Neural progenitor cell (in vitro differentiated cells): Measurements from ENCODE around the gene ANKRD12. TPM values are rescaled to one million over a fixed set of nuclear protein-coding genes. Genes with fewer than 3 reads are reported as not detected.

ENCODE experiments used
- DNase-seq: peaks from one replicate; pipeline ENCODE4 v3.0.0-alpha.2; 2016; ENCODE audit warnings: low spot score
- H2AFZ ChIP-seq: fragments of 200-600 bp; sonication (generic); replicated peaks from 2 replicates; pipeline ENCODE4 v1.6.1; 2016; ENCODE audit warnings: antibody characterized with exemption
- H3F3A ChIP-seq: fragments of 200-600 bp; sonication (generic); 2 replicates; pipeline ENCODE4 v1.6.1; 2016; ENCODE audit warnings: antibody characterized with exemption, low read depth
- H3K27ac ChIP-seq: fragments of 200-600 bp; sonication (generic); 2 replicates; pipeline ENCODE4 v1.5.1; 2016; ENCODE audit warnings: mild to moderate bottlenecking
- H3K27me3 ChIP-seq: fragments of 200-600 bp; sonication (generic); 2 replicates; pipeline ENCODE4 v1.6.1; 2016; ENCODE audit warnings: mild to moderate bottlenecking, moderate library complexity
- H3K36me3 ChIP-seq: fragments of 200-600 bp; sonication (generic); 2 replicates; pipeline ENCODE4 v1.5.1; 2016
- H3K4me1 ChIP-seq: fragments of 200-600 bp; sonication (generic); 2 replicates; pipeline ENCODE4 v1.6.1; 2016; ENCODE audit warnings: mixed run types
- H3K4me2 ChIP-seq: fragments of 200-600 bp; sonication (generic); 2 replicates; pipeline ENCODE4 v1.6.1; 2016
- H3K4me3 ChIP-seq: fragments of 200-600 bp; sonication (generic); 2 replicates; pipeline ENCODE4 v1.5.1; 2016
- H3K79me2 ChIP-seq: fragments of 200-600 bp; sonication (generic); 2 replicates; pipeline ENCODE4 v1.6.1; 2016; ENCODE audit warnings: low read depth
- H3K9ac ChIP-seq: fragments of 200-600 bp; sonication (generic); 2 replicates; pipeline ENCODE4 v1.6.1; 2016
- H3K9me3 ChIP-seq: fragments of 200-600 bp; sonication (generic); 2 replicates; pipeline ENCODE4 v1.5.1; 2016; ENCODE audit warnings: low read depth
- H4K20me1 ChIP-seq: fragments of 200-600 bp; sonication (generic); 2 replicates; pipeline ENCODE4 v1.6.1; 2016; ENCODE audit warnings: low read depth
- H3K27ac Mint-ChIP-seq: 3 replicates; pipeline ENCODE4 v1.8.0; 2021; ENCODE audit warnings: mixed read lengths
- H3K27me3 Mint-ChIP-seq: 2 replicates; pipeline ENCODE4 v1.8.0; 2022; ENCODE audit warnings: low read depth, mild to moderate bottlenecking, inconsistent platforms, moderate library complexity, mixed read lengths; ENCODE audit not compliant: insufficient read depth
- H3K36me3 Mint-ChIP-seq: 3 replicates; pipeline ENCODE4 v1.8.0; 2021; ENCODE audit warnings: mixed read lengths
- H3K4me1 Mint-ChIP-seq: 3 replicates; pipeline ENCODE4 v1.8.0; 2021; ENCODE audit warnings: mixed read lengths
- H3K4me3 Mint-ChIP-seq: 3 replicates; pipeline ENCODE4 v1.8.0; 2021; ENCODE audit warnings: mild to moderate bottlenecking, moderate library complexity, mixed read lengths
- H3K9me3 Mint-ChIP-seq: 3 replicates; pipeline ENCODE4 v1.8.0; 2020; ENCODE audit warnings: mixed read lengths
- CTCF ChIP-seq: fragments of 200-600 bp; sonication (generic); IDR thresholded peaks from 2 replicates; pipeline ENCODE4 v1.5.1; 2017; ENCODE audit warnings: antibody characterized with exemption, mild to moderate bottlenecking
- EZH2 ChIP-seq: fragments of 200-600 bp; sonication (generic); IDR thresholded peaks from 2 replicates; pipeline ENCODE4 v1.6.1; 2017; ENCODE audit warnings: antibody characterized with exemption, mild to moderate bottlenecking, moderate library complexity
- EZH2phosphoT487 ChIP-seq: fragments of 200-600 bp; sonication (generic); IDR thresholded peaks from 2 replicates; pipeline ENCODE4 v1.6.1; 2017; ENCODE audit warnings: antibody characterized with exemption
- total RNA-seq: library from RNA; depleted of rRNA; stranded (reverse); fragments of >200 nt; gene quantifications from 2 replicates; pipeline ENCODE4 v1.2.3, GENCODE V29; 2015; ENCODE audit warnings: low replicate concordance

Gene ANKRD12
- total RNA-seq, 1 donor from 2014 or later, result 38.2 TPM

DNA sequence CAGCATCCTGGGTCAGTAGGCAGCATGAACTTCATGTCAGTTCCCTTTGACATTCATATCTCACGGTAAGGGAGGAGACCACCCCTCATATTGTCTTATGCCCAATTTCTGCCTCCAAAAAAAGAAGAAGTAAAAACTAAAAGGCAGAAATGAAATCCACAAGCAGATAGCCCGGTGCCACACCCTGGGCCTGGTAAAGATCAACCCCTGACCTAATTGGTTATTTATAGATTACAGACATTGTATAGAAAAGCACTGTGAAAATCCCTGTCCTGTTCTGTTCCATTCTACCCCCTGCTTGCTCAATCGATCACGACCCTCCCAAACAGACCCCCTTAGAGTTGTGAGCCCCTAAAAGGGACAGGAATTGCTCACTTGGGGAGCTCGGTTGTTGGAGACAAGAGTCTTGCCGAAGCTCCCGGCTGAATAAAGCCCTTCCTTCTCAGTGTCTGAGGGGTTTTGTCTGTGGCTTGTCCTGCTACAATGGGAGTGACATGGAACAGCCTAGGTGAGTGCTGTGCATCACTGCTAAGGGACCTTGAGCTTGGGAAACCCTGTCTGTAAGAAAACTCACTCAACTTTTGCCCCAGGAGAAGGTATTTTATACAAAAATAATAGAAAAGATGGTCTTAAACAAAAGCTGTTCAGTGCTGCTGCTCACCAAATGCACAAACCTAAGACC lies 23.0 kb upstream of the ANKRD12 start:
- Histone ChIP-seq H3K36me3 (peaks cover 3% of the 10 kb centered on the region), H4K20me1 (peaks cover 98% of the 10 kb centered on the region), H3K9me3 (no peaks in the 10 kb centered on the region), H3K27ac (no peak overlapping the region), H3F3A (peaks cover 12% of the 10 kb centered on the region), H3K4me2 (no peak overlapping the region), H2AFZ (no peak overlapping the region), H3K79me2 (peaks cover 100% of the 10 kb centered on the region), H3K27me3 (no peaks in the 10 kb centered on the region), H3K4me3 (no peak overlapping the region), H3K9ac (no peak overlapping the region), H3K4me1 (peaks cover 19% of the 10 kb centered on the region)
- TF ChIP-seq CTCF, result no peak
- TF ChIP-seq EZH2, result no peak
- no peak for TF ChIP-seq EZH2phosphoT487
- Mint-ChIP-seq H3K27me3 (no peaks in the 10 kb centered on the region), H3K36me3 (peaks cover 21% of the 10 kb centered on the region), H3K9me3 (no peaks in the 10 kb centered on the region), H3K4me3 (no peak overlapping the region), H3K4me1 (peaks cover 13% of the 10 kb centered on the region), H3K27ac (no peak overlapping the region)
- DNase-seq, result no peak

GRCh38 chr18:9115984-9116383 lies 20.6 kb upstream of the ANKRD12 start:
- H3K36me3 ChIP-seq, result peaks cover 21% of the 10 kb centered on the region
- peaks cover 85% of the 10 kb centered on the region for H4K20me1 ChIP-seq
- H3K4me2 ChIP-seq, result no peak overlapping the region
- no peak overlapping the region for H3K4me3 Mint-ChIP-seq
- H3K9me3 Mint-ChIP-seq, result no peaks in the 10 kb centered on the region
- TF ChIP-seq EZH2phosphoT487 (no peak), EZH2 (no peak), CTCF (no peak)
- no peaks in the 10 kb centered on the region for H3K27me3 ChIP-seq
- no peak overlapping the region for H2AFZ ChIP-seq
- no peaks in the 10 kb centered on the region for H3F3A ChIP-seq
- peaks cover 14% of the 10 kb centered on the region for H3K36me3 Mint-ChIP-seq
- H3K79me2 ChIP-seq, result peaks cover 99% of the 10 kb centered on the region
- no peaks in the 10 kb centered on the region for H3K9me3 ChIP-seq
- H3K4me1 Mint-ChIP-seq, result peaks cover 3% of the 10 kb centered on the region
- no peak overlapping the region for H3K9ac ChIP-seq
- no peak overlapping the region for H3K27ac ChIP-seq
- no peak overlapping the region for H3K4me3 ChIP-seq
- no peak for DNase-seq
- H3K4me1 ChIP-seq, result no peaks in the 10 kb centered on the region
- no peaks in the 10 kb centered on the region for H3K27me3 Mint-ChIP-seq
- no peak overlapping the region for H3K27ac Mint-ChIP-seq

- no peaks in the 10 kb centered on the region for H3K4me1 ChIP-seq
- DNase-seq, result no peak
- Mint-ChIP-seq H3K9me3 (no peaks in the 10 kb centered on the region), H3K27ac (no peak overlapping the region), H3K27me3 (no peaks in the 10 kb centered on the region), H3K36me3 (peaks cover 16% of the 10 kb centered on the region), H3K4me1 (peaks cover 3% of the 10 kb centered on the region), H3K4me3 (no peak overlapping the region)
- no peak overlapping the region for H3K4me3 ChIP-seq
- H3K4me2 ChIP-seq, result no peak overlapping the region
- peaks cover 37% of the 10 kb centered on the region for H3K36me3 ChIP-seq
- H3K27me3 ChIP-seq, result no peaks in the 10 kb centered on the region
- H3K27ac ChIP-seq, result no peak overlapping the region
- H4K20me1 ChIP-seq, result peaks cover 72% of the 10 kb centered on the region
- TF ChIP-seq EZH2phosphoT487 (no peak), EZH2 (no peak), CTCF (no peak)
- H3K79me2 ChIP-seq, result peaks cover 93% of the 10 kb centered on the region
- H3F3A ChIP-seq, result no peaks in the 10 kb centered on the region
- no peaks in the 10 kb centered on the region for H3K9me3 ChIP-seq
- H2AFZ ChIP-seq, result no peak overlapping the region
- no peak overlapping the region for H3K9ac ChIP-seq
These were observed 18.4 kb upstream of the ANKRD12 start for GRCh38 chr18:9117980-9118841.
